Lower leg skin (tissue), 3 donors: Measurements from ENCODE around the gene CCM2.

Source experiments
- CTCF ChIP-seq, 3 donors: fragments of 450-650 bp; IDR thresholded peaks; one replicate each; pipeline ENCODE4 v1.5.1; 2016; ENCODE audit warnings: antibody characterized with exemption in 3 of 3, mild to moderate bottlenecking in 3 of 3, moderate library complexity in 2 of 3
- POLR2A ChIP-seq, 2 donors: fragments of 450-650 bp; IDR thresholded peaks; one replicate each; pipeline ENCODE4 v1.6.1; 2016 to 2017; ENCODE audit warnings: antibody characterized with exemption in 2 of 2, mild to moderate bottlenecking in 1 of 2, moderate library complexity in 1 of 2

DNA sequence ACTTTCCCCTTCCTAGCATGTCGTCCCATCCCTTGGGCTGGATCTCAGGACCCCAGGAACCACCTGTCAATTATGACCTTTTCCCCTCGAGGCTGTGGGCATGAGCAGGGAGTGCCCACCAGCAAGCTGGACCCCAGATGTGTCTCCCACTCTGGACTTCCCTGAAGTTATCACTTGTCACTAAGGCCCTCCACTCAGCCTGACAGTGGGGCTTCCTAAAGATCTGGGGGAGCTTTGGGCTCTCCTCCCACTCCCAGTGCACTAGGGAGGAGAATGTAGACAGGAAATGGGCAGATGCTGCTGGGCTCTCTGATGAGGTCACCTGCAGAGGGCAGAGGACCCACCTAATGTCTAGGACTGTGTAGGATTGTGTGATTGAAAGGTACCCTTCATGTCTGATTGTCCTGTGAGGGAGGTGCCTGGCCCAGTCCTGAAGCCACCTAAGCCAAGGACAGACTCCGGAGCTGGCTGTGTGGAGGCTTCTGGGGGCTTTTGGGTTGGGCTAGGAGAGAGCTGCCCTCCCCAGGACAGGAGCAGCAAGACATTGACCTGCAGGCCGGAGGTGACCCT lies 39.9 kb upstream of the CCM2 start:
- no peak for TF ChIP-seq CTCF (IDR thresholded peaks at IDR 0.05)
- no peak for TF ChIP-seq POLR2A (IDR thresholded peaks at IDR 0.05)
